ENCODE results near the gene AKAP3.

The AKAP3 gene

DNA sequence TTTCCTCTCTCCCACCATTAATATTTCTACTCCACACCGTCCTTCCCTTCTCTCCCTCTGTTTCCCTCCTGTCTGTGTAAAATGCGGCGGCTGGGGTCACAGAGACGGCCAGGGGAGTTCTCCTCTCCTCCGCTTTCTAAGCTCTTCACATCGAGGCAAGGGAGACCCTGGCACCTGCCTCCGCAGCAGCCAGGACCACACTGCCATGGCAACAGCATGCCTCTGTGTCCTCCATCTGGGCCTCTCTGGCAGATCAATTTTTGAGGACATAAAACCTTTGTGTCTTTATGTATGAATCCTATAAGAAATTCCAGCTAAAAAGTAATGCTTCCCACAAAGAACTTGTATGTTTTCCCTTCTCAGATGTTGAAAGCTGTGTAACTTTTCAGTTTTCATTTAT lies 45.4 kb downstream of the AKAP3 start:
- FAIRE-seq (no peak), DNase-seq (ENCODE audit: low spot score) (no peak)

DNA sequence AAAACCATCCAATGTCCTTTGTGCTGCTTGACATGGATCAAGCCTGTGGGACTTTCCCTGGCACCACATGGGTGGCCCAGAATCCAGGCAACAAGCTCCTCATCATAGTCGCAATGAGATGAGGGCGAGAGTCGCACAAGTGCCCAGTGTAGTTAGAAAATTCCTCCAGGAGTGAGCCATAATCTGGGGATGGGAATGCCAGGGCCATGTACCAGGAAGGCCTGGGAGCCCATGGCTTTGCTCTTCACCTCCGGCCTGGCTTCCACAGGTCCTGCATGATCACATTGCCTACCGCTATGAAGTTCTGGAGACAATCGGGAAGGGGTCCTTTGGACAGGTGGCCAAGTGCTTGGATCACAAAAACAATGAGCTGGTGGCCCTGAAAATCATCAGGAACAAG lies 53.0 kb downstream of the AKAP3 start:
- FAIRE-seq (no peak), DNase-seq (ENCODE audit: low spot score) (no peak)

DNA sequence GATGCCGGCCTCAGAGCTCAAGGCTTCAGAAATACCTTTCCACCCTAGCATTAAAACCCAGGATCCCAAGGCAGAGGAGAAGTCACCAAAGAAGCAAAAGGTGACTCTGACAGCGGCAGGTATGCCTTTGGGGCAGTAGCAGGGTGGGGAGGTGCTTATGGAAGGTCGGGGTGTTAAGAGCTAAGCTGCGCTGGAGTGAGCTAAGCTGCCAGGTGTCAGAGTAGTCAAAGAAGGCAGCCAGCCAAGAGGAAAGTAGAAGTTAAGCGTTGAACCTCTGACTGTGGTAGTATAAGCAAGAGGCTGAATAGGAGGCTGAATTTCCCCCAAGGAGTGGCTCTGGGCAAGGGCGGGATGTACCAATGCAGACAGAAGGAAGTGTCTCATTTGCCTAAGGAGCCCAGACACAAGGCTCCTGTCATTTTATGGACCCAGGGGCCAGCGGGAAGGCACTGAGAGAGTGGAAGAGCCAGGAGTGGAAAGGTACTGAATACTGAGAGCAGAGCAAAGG lies 57.6 kb downstream of the AKAP3 start:
- no peak for FAIRE-seq

DNA sequence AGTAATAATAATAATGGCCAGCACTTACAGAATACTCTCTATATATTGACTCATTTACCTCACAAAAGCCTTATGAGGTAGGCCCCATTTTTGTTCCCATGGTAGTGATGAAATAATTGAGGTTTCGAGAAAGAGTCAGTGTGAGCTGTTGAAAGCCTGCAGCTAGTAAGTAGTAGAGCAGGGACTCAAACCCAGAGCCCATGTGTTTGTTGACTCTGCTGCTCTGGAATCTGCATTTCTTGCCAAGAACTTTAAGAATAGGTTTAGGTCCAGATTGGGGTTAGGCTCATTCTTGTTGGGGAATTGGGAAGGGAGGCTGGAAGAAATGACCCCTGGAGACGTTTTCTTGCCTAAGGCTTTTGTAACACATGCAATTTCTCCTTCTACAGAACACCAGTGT lies 58.9 kb downstream of the AKAP3 start:
- FAIRE-seq (no peak), DNase-seq (ENCODE audit: low spot score) (no peak)

More for the DNA sequence above, 57.6 kb downstream of the AKAP3 start:
- no peak for DNase-seq (ENCODE audit: low spot score)

DNA sequence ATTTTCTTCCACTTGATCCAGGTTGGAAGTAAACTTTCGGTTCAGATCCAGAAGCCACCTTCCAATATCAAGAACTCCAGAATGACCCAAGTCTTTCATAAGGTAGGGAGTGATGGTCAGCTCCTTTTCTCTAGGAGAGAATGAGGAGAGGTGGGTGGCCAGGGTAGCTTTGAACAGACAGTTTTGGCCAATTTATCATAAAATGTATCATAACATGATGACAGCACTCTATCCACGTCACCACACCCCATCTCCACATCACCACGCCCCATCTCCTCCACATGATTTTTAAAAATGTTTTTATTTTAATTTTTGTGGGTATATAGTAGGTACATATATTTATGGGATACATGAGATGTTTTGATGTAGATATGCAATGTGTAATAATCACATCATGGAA lies 59.9 kb downstream of the AKAP3 start:
- DNase-seq (ENCODE audit: low spot score), result no peak
- FAIRE-seq, result no peak

DNA sequence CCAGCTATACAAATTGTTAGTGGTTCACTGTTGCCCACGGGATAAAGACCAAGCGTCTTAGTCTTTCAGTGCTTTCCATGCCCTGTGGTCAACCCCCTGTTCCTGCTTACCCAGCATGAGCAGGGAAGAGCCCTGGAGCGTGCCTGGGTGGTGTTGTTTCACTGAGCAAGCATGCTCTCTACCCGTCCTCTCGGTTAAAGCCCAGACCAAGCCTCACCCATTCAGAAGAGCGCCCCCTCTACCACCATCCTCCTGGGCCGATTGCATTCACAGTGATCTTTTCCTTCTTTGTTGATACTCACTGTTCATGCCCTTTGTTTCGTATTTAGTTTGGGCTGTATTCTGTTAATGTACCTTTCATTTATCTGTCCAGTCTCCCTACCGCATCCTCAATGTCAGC lies 61.7 kb downstream of the AKAP3 start:
- DNase-seq (ENCODE audit: low spot score), result no peak
- FAIRE-seq, result no peak

DNA sequence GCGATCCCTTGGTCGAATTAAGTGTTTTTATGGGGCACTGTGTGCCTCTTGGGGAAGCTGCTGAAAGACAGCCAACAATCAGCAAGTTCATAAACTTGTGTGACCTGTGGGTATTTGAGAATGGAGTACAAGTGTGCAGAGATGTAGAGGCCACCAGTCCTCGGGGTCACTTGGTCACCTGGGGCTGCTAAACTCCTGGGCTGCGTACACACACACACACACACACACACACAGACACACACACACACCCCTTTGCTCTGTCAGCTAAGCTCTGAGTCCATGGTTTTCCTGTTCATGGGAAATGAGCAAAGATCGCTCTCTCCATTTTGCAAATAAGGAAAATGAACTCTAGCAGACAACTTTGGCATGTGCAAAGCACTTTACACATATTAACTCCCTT lies 62.4 kb downstream of the AKAP3 start:
- DNase-seq (ENCODE audit: low spot score), result no peak
- no peak for FAIRE-seq

DNA sequence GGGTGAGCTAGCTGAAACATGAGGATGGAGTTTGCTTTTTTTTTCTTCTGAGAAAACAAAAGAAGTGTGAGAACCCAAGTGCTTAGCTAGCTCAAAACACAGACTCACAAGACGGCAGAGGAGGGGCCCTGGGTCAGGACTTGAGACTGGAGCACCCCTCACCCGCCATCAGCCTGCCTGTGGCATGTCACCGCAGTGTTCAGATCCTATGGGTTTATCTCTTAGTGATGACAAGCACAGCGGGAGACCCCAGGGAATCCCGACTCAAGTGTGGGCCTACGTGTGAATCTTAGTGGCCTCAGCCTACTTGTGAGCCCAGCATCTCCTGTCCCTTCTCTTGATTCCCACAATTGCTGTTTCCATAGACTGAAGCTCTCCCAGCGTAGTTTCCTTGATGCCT lies 64.0 kb downstream of the AKAP3 start:
- no peak for FAIRE-seq

DNA sequence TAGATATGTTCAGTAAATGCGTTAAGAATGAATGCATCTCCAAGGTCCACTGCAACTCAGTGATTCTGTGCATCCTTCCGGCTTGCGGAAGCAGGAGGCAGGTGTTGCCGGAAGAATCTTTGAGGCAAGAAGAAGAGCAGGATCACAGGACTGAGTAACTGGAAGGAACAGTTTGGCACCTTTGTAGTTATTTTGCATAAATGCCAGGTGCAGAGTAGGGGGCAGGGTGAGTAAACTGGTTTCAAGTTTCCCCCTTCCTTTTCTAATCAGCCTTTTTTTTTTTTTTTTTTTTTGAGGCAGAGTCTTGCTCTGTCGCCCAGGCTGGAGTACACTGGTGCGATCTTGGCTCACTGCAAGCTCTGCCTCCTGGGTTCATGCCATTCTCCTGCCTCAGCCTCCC lies 64.6 kb downstream of the AKAP3 start:
- no peak for FAIRE-seq
- no peak for DNase-seq (ENCODE audit: low spot score)

More for the DNA sequence above, 64.0 kb downstream of the AKAP3 start:
- DNase-seq (ENCODE audit: low spot score), result no peak

DNA sequence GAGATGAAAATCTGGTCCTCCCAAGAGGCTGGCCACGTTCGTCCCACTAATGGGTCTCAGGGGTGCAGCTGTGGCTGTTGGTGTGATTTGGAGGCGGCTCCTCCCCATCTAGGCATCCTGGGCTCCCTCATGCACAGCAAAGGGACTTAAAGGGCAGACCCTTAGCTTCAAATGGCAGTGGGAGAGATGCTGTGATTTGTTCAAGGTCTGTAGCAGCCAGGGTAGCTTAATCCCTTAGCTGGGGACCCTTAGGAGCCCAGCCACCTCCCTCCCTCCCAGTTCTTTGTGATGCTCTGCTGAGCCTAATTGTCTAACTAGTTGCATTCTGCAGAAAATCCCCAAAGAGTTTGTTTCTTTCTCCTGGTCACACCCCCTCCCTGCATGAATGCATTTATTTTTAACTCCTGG lies 68.6 kb downstream of the AKAP3 start:
- no peak for DNase-seq (ENCODE audit: low spot score)
- FAIRE-seq, result no peak

DNA sequence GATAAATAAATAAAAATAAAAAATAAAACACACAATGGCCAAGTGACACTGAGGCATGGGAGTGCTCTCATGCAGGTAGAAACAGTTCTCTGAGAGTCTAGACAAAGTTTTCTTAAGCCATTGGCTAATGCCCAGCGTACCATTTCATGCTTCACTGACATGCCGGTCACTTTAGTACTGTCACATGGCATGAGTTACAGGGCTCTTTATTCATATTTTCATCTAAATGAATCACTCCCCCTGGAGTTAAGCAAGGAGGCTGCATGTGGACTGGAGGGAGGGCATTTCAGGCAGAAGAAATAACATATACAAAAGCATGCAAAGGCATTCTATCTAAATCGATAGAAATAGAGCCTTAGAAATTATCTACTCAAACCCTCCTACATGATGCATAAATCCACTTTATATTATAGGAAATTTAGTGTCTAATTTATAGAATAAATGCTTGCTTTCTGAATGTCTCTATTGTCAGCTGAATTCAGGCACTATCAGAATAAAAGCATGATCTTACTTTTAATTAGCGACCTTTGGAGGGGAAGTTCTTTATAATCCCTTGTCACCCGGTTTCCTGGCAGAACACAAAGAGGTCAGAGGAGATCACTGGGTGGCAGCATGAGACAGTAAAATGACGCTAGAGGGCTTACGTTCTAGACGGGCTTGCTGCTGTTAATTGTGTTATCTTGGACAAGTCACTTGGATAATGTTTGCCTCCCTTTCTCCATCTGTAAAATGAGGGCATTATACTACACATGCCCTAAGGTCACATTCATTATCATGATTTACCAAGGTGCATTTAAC lies 69.3 kb downstream of the AKAP3 start:
- peak; percentile 6 for DNase-seq (ENCODE audit: low spot score)
- no peak for FAIRE-seq

DNA sequence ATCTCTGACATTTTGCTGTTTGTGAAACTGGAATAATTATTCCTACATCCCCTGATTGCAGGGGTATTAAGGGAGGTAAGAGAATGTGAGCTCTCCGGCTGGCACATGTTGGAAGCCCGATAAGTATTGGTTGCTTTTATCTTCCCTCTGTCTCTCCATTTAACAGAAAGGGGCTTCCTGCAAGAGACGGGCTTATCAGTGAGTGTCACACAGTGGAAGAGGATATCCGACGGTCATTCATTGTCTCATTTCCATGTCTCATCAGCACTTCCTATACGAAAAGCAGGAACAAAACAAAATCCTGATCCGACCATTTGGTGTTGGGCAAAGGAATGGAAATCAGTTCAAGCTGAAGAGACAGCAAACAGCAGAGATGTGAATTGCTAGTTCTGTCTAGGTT lies 76.2 kb downstream of the AKAP3 start:
- no peak for FAIRE-seq
- DNase-seq (ENCODE audit: low spot score), result no peak

DNA sequence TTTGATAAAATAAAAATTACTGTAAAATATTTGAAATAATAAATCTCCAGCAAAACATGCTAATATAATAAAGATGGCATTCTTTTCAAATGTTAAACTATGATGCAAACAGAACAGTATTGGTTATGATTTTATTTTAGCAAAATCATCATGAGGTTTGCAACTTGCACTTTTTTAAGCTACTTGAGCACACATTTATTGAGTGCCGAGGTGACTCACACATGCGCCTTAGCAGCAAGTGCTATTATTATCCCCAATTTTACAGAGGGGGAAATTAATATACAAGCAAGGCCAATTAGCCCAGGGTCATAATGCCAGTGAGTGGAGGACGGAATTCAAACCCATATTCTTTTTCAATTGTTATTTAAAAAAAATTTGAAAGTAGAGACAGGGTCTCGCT lies 79.6 kb downstream of the AKAP3 start:
- DNase-seq (ENCODE audit: low spot score) (no peak), FAIRE-seq (no peak)

DNA sequence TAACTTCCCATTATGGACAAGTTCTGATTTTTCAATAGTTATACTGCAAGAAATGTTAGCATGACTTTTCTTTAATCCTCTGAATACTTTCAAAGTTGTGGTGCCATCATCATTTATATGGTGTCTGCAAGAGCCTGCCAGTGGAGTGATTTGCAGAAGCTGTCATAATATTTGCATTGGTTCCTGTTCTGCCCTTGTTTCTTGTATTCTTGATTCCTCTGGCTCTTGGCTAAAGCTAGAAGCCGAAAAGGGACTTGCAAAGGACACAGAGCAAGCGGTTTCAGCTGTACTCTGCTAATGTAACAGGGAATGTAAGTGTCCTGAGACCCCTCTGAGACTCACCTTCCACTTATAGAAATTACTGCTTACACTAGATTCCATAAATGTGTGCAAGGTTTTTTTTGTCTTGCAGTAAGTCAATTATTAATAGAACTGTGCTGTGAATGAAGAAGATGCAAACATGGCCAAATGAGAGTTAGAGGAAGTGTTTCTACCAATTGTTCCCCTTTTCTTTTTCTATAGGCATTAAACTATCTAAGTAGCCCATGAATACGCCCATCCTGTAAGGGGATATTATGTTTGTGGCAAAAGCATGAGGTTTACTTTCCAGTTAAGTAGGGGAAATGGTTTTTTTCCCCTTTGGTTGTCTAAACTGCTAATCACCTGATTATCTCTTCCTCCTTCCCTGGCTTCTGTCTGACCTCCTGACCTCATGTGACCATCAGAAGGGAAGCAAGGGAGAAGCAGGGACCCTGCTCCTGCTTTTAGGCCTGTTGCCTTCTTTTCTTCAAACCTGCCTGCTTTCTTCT lies 81.6 kb downstream of the AKAP3 start:
- DNase-seq (ENCODE audit: low spot score), result no peak
- FAIRE-seq, result no peak

DNA sequence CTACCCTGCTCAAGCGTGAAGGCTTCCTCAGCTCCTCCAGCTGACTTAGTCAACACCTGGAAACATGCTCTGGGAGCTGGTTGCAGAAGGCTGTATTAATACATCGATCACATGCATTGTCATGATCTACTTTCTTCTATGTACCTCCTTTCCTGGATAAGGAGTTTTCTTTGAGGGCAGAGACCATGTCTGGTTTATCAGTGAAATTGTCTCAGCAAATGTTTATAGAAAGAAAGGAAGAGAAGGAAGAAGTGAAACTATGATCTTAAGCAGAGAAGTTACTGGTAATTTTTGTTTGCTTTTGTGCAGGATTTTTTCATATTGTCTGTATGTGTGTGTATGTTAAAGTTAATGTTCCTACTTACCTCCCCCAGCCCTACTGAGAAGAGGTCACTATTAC lies 82.4 kb downstream of the AKAP3 start:
- no peak for DNase-seq (ENCODE audit: low spot score)

More for the DNA sequence above, 82.4 kb downstream of the AKAP3 start:
- no peak for FAIRE-seq
